Muscle layer of duodenum (tissue), 2 donors: ENCODE results near the gene VAT1.

Source experiments
- H3K27ac ChIP-seq: one replicate; pipeline ENCODE4 v1.7.0; 2013; ENCODE audit warnings: mild to moderate bottlenecking, low read length
- H3K27me3 ChIP-seq: one replicate; pipeline ENCODE4 v1.7.0; 2013; ENCODE audit warnings: low read depth, mild to moderate bottlenecking, control low read depth, low read length
- H3K36me3 ChIP-seq, 2 donors: one replicate each; pipeline ENCODE4 v1.7.0; 2013; ENCODE audit warnings: low read length in 2 of 2, control low read depth in 1 of 2, mild to moderate bottlenecking in 1 of 2; ENCODE audit not compliant: insufficient read depth in 2 of 2, control insufficient read depth in 1 of 2
- H3K4me1 ChIP-seq, 2 donors: one replicate each; pipeline ENCODE4 v1.7.0; 2013; ENCODE audit warnings: low read length in 2 of 2, mild to moderate bottlenecking in 2 of 2, control low read depth in 1 of 2, moderate library complexity in 1 of 2; ENCODE audit not compliant: insufficient read depth in 2 of 2, control insufficient read depth in 1 of 2
- H3K4me3 ChIP-seq, 2 donors: one replicate each; pipeline ENCODE4 v1.7.0; 2013; ENCODE audit warnings: low read length in 2 of 2, low read depth in 1 of 2, mild to moderate bottlenecking in 1 of 2
- H3K9me3 ChIP-seq, 2 donors: one replicate each; pipeline ENCODE4 v1.7.0; 2013; ENCODE audit warnings: low read length in 2 of 2, control low read depth in 1 of 2, mild to moderate bottlenecking in 1 of 2; ENCODE audit not compliant: control insufficient read depth in 1 of 2
- donor health status: healthy.

Gene VAT1

DNA sequence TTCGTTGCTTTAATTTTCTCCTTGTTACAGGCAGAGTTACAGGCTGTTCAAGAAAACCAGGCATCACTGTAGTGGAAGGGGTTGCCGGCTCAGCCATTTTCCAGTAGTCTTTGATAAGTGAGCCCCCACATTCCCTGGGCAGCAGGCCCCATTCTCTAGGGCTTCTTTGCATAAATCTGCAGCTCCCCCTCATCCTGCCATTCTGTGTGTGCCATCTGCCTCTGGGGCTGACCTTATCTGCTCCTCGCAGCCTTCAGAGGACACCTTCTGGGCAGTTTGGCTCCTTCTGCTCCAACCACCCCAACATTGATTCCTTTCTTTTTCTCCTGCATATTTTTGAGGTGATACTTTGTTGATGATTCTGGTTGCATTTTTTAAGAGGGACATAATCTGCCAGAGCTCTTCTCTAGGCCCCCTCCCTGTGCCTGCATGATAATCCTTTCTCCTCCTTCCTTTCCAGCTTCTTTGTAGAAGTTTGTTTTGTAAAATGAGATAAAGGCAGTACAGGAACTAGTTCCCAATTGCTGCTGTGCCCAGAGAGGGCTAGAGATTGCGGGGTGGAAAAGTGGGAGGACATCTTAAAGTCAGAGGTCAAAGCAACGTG is 19.9 kb upstream of the VAT1 start:
- peaks cover 0 to 7% of the 10 kb centered on the region in 2 donors for H3K36me3 ChIP-seq
- no peak overlapping the region for H3K4me3 ChIP-seq
- no peaks in the 10 kb centered on the region for H3K27me3 ChIP-seq
- no peak overlapping the region for H3K27ac ChIP-seq
- no peaks in the 10 kb centered on the region for H3K4me1 ChIP-seq
- H3K9me3 ChIP-seq, result no peaks in the 10 kb centered on the region

- H3K27me3 ChIP-seq, result no peaks in the 10 kb centered on the region
- H3K36me3 ChIP-seq, result peaks cover 0 to 7% of the 10 kb centered on the region in 2 donors
- H3K9me3 ChIP-seq, result no peaks in the 10 kb centered on the region
- H3K4me1 ChIP-seq, result no peaks in the 10 kb centered on the region
- no peak overlapping the region for H3K27ac ChIP-seq
- H3K4me3 ChIP-seq, result no peak overlapping the region
Observed at GRCh38 chr17:43040655-43041054, 18.5 kb upstream of the VAT1 start.

DNA sequence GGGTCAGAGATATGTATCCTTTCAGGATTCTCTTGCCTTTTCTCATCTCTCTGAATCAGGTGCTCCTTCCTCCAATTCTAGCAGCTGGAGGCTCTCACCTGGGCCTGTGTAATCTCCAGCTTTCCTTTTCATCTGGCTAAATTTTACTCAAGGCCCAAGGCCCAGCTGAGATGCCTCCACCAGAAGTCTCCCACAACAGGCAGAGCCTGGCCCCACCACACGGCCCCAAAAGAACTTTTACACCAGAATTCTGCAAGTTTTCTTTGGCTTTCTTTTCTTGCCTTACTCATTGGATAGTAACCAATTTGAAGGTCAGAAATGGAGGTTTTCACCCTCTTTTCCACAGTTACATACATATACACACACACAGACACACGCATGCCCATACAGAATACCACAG is 17.5 kb upstream of the VAT1 start:
- H3K4me3 ChIP-seq, result no peak overlapping the region
- H3K36me3 ChIP-seq, result peaks cover 0 to 7% of the 10 kb centered on the region in 2 donors
- H3K27me3 ChIP-seq, result no peaks in the 10 kb centered on the region
- no peak overlapping the region for H3K27ac ChIP-seq
- H3K9me3 ChIP-seq, result no peaks in the 10 kb centered on the region
- H3K4me1 ChIP-seq, result no peaks in the 10 kb centered on the region

DNA sequence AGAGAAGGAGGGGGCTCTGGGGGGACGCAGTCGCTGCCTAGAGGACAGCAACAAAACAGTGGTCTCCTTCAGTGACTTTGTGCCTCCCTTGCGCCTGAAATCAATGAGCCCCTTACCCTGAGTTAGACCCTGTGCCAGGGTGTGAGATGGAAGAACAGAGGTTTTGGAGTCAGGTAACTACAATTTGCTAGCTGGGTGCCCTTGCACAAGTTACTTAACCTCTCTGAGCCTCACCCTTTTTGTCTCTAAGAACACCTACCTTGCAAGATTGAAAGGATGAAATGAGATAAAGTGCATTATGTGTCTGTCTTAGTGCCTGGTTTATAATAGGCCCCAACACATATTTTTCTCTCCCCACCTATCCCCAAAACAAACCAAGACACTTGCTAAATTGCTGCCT is 12.7 kb upstream of the VAT1 start:
- Histone ChIP-seq H3K27ac (no peak overlapping the region), H3K4me3 (no peak overlapping the region), H3K36me3 (no peaks in the 10 kb centered on the region), H3K4me1 (no peaks in the 10 kb centered on the region), H3K27me3 (no peaks in the 10 kb centered on the region), H3K9me3 (no peaks in the 10 kb centered on the region)

- no peaks in the 10 kb centered on the region for H3K36me3 ChIP-seq
- H3K9me3 ChIP-seq, result no peaks in the 10 kb centered on the region
- no peaks in the 10 kb centered on the region for H3K27me3 ChIP-seq
- H3K4me3 ChIP-seq, result no peak overlapping the region
- no peak overlapping the region for H3K27ac ChIP-seq
- no peaks in the 10 kb centered on the region for H3K4me1 ChIP-seq
Observed at GRCh38 chr17:43033948-43034881, 12.0 kb upstream of the VAT1 start.

DNA sequence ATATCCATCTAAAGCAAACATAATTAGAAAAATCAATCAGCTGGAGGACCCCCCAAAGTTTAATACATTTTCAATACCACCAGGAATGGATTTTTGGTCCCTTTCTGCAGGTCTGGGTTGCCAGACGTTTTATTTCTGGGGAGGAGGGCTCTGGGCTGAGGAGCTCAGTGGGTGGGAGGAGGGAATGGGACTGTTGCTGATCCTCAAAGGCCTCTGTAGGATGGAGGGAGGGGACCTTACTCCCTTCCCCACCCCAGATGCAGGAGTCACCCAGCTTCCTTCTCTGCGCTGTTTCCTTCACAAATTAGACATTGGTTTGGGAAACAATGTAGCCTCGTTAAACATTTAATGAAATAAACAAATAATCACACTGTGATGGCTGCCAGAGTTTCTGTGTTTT is 9.5 kb upstream of the VAT1 start:
- no peak overlapping the region for H3K4me3 ChIP-seq
- H3K4me1 ChIP-seq, result no peaks in the 10 kb centered on the region
- no peaks in the 10 kb centered on the region for H3K9me3 ChIP-seq
- H3K27me3 ChIP-seq, result no peaks in the 10 kb centered on the region
- no peaks in the 10 kb centered on the region for H3K36me3 ChIP-seq
- H3K27ac ChIP-seq, result no peak overlapping the region

DNA sequence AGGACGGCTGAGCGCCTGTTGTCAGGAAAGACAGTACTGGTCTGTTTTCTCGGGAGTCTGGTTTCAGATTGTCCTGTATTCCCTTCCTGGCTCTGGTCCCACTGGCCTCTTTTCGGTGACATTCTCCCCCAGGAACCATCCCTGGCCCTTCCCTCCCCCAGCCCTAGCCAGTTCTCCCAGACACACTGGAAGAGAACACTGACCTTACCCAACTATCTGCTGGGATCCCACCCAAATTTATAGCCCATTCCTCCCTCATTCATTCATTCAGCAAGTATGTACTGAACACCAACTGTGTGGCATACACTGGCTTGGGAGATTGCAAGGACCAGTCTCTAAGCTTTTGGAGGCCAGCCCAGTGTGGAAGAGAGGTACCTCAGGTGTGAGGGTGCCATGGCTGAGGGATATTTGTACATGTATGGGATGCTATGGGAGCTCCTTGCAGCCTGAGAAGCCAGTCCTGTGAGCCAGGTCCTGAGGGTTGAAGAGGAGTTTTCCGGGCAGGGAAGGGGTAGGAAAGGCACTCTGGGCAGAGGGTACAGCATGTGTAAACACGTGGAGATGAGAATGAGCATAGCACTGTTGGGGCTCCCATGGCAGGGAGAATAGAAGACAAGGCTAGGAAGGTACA is 8.1 kb upstream of the VAT1 start:
- H3K27me3 ChIP-seq, result no peaks in the 10 kb centered on the region
- no peaks in the 10 kb centered on the region for H3K9me3 ChIP-seq
- no peaks in the 10 kb centered on the region for H3K36me3 ChIP-seq
- no peaks in the 10 kb centered on the region for H3K4me1 ChIP-seq
- no peak overlapping the region for H3K4me3 ChIP-seq
- no peak overlapping the region for H3K27ac ChIP-seq

- Histone ChIP-seq H3K27ac (no peak overlapping the region), H3K4me1 (no peaks in the 10 kb centered on the region), H3K4me3 (no peak overlapping the region), H3K27me3 (no peaks in the 10 kb centered on the region), H3K36me3 (no peaks in the 10 kb centered on the region), H3K9me3 (no peaks in the 10 kb centered on the region)
Observed at GRCh38 chr17:43028221-43028861, 6.2 kb upstream of the VAT1 start.

DNA sequence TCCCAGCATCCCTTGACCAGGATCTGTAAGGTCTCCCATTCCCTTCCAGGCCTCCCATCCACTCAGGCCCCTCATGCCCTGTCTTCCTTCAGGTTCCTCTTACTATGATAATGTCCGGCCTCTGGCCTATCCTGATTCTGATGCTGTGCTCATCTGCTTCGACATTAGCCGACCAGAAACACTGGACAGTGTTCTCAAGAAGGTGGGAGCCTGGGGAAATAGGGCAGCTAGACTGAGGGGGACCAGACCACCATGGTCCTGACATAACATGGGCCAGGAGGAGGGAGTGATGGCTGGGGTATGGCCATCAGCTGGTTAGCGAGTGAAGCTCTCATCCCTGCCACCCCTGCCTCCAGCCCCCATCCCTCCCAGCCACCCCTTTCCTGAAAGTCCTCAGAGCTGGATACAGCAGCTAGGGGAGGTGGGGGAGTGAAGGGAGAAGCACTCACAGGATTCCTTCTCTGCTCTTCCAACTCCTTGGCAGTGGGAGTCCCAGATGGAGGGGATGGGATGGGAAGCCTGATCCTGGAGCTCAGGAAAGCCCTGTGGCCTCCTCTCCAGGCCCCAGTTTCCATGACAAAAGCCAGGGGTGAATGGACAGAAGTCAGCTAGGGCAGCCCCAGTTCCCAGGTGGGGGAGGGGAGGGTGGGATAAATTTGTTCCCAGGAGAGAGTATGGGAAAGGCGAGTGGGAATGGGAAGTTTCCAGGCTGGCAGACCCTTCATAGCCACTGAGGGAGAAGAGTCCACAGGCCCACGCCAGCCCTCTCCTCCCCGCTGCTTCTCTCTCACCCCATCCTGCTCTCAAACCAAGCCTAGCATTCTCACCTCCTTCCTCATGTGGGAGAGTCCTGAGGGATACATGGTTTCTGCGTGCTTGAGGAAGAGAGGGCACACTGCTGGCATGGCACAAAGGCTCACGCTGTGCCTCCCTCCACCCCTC is 5.2 kb upstream of the VAT1 start:
- no peak overlapping the region for H3K4me3 ChIP-seq
- H3K27ac ChIP-seq, result no peak overlapping the region
- no peaks in the 10 kb centered on the region for H3K36me3 ChIP-seq
- H3K27me3 ChIP-seq, result no peaks in the 10 kb centered on the region
- H3K9me3 ChIP-seq, result no peaks in the 10 kb centered on the region
- no peaks in the 10 kb centered on the region for H3K4me1 ChIP-seq

DNA sequence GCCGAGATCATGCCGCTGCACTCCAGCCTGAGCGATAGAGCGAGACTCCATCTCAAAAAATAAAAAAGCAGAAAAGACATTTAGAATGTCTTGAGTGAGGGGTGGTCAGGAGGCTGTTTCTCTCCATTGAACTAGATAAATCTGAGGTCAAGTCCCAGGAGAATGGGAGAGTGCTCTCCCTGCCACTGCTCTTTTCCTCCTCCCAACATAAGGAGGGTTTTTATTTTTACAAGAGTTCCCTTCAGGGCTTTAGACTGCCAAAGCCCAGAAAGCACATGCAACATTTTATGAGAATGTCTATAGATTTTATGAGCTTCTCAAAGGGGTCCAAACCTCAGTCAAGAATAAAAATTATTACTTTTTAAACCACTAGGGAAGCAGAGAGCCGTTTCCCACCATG is 4.4 kb upstream of the VAT1 start:
- no peak overlapping the region for H3K4me3 ChIP-seq
- no peaks in the 10 kb centered on the region for H3K27me3 ChIP-seq
- peaks cover 0 to 4% of the 10 kb centered on the region in 2 donors for H3K36me3 ChIP-seq
- no peaks in the 10 kb centered on the region for H3K9me3 ChIP-seq
- H3K27ac ChIP-seq, result no peak overlapping the region
- H3K4me1 ChIP-seq, result no peaks in the 10 kb centered on the region
